ENCODE results near the gene TEKT3. TPM values are rescaled to one million over a fixed set of nuclear protein-coding genes. Genes with fewer than 3 reads are reported as not detected.
A peak's percentile ranks its signal among the peaks of the same experiment; 100 is the strongest.

Gene TEKT3
- 1 to 10 TPM; 1.9 to 2.5 TPM for total RNA-seq
- 1 to 10 TPM in 1 of 2 donors, not detected in 1; 3.0 TPM for polyA plus RNA-seq
- long read RNA-seq, donor 1 = 0 reads
- long read RNA-seq, donor 2 = 0 reads

- Histone ChIP-seq H3K4me1 (ENCODE audit: control insufficient read depth in 1 of 2, insufficient read depth in 2 of 2, low read length in 2 of 2) (peaks cover 0 to 3% of the 10 kb centered on the region in 2 donors), H3K27ac (ENCODE audit: low read depth in 1 of 2, low read length in 2 of 2) (no peak within 1 kb of the TSS), H3K9me3 (ENCODE audit: control insufficient read depth, low read length) (no peaks in the 10 kb centered on the region), H3K36me3 (ENCODE audit: control insufficient read depth in 1 of 2, insufficient read depth in 2 of 2, low read length in 1 of 2) (no peaks in the 10 kb centered on the region), H3K27me3 (ENCODE audit: control insufficient read depth in 1 of 2, insufficient read depth in 2 of 2, low read length in 1 of 2) (no peaks in the 10 kb centered on the region), H3K4me3 (ENCODE audit: low read length in 2 of 2) (peak within 1 kb of the TSS; percentile 16 to 19)
- WGBS, 2 donors = 0 to 2% methylated on average over 34 to 36 of the region's 36 CpGs
- DNase-seq = peak; percentile 93 to 94
- peak; percentile 95 for ATAC-seq (ENCODE audit: low FRiP score)
- intact Hi-C loops (cut with DNase I) = loop anchor here in 1 of 2 donors (5.0 kb wide), 1 partner anchor 79 kb away; no protein-coding TSS in a partner anchor
Measured at GRCh38 chr17:15341385-15341849, at the start of gene TEKT3. TSS of gene TEKT3 (minus strand) at chr17:15341597. CDS start at chr17:15331585, 10,012 bp downstream.

GRCh38 chr17:15388356-15389041, 47.1 kb upstream of the TEKT3 start:
- ATAC-seq (ENCODE audit: low FRiP score) (no peak), DNase-seq (no peak)
- Histone ChIP-seq H3K9me3 (ENCODE audit: control insufficient read depth, low read length) (no peaks in the 10 kb centered on the region), H3K27ac (ENCODE audit: low read depth in 1 of 2, low read length in 2 of 2) (no peak overlapping the region), H3K27me3 (ENCODE audit: control insufficient read depth in 1 of 2, insufficient read depth in 2 of 2, low read length in 1 of 2) (no peaks in the 10 kb centered on the region), H3K36me3 (ENCODE audit: control insufficient read depth in 1 of 2, insufficient read depth in 2 of 2, low read length in 1 of 2) (no peaks in the 10 kb centered on the region), H3K4me1 (ENCODE audit: control insufficient read depth in 1 of 2, insufficient read depth in 2 of 2, low read length in 2 of 2) (peaks cover 0 to 6% of the 10 kb centered on the region in 2 donors), H3K4me3 (ENCODE audit: low read length in 2 of 2) (no peak overlapping the region)
- 87 to 89% methylated on average over 8 of the region's 8 CpGs for WGBS, 2 donors
- intact Hi-C loops (cut with DNase I) = no loop called here

DNA sequence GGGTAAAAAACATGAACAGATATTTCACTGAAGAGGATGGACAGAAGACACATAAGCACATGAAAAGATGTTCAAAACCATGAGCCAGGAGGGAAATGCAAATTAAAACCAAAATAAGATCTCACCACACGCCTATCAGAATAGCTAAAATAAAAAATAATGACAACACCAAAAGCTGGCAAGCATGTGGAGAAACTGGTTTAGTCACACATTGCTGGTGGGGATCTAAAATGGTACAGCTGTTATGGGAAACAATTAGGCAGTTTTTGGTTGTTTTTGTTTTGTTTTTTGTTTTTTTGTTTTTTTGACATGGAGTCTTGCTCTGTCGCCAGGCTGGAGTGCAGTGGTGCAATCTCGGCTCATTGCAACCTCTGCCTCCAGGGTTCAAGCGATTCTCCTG, 44.7 kb upstream of the TEKT3 start:
- Histone ChIP-seq H3K36me3 (ENCODE audit: control insufficient read depth in 1 of 2, insufficient read depth in 2 of 2, low read length in 1 of 2) (no peaks in the 10 kb centered on the region), H3K9me3 (ENCODE audit: control insufficient read depth, low read length) (no peaks in the 10 kb centered on the region), H3K4me3 (ENCODE audit: low read length in 2 of 2) (no peak overlapping the region), H3K27ac (ENCODE audit: low read depth in 1 of 2, low read length in 2 of 2) (no peak overlapping the region), H3K4me1 (ENCODE audit: control insufficient read depth in 1 of 2, insufficient read depth in 2 of 2, low read length in 2 of 2) (peaks cover 0 to 6% of the 10 kb centered on the region in 2 donors), H3K27me3 (ENCODE audit: control insufficient read depth in 1 of 2, insufficient read depth in 2 of 2, low read length in 1 of 2) (no peaks in the 10 kb centered on the region)
- no peak for DNase-seq
- WGBS, 2 donors = 98 to 100% methylated on average over 4 of the region's 4 CpGs
- intact Hi-C loops (cut with DNase I) = no loop called here
- no peak for ATAC-seq (ENCODE audit: low FRiP score)

- intact Hi-C loops (cut with DNase I) = no loop called here
Measured at GRCh38 chr17:15385305-15385704, 43.9 kb upstream of the TEKT3 start.

DNA sequence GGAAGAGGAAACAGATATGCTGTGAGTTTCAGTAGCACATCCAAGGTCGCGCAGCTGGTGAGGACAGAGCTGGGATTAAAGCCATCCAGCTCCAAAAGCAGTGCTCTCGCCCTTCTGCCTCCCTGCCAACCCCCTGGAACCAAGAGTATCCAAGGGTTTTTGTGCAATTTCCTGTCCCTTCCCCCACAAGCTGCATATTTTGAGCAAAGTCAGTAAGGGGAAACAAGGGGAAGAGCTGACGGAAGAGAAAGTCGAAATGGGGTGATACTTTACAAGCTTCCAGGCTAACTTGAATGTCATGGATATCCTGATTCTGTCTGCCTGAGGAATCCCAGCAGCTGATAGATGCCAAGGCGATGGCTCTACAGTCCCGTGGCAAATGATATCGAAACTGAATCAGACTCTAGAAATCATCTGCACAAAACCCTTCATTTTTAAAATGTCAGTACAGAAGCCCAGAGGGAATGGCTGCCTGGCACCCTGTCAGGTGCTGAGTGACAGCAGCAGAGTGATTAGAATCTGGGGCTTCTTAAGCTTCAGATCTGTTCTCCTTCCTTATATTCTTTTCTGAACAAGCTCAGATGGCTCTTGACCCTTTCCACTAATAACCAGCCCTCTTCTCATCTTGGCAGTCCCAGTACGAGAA, 42.9 kb upstream of the TEKT3 start:
- no peaks in the 10 kb centered on the region for H3K36me3 ChIP-seq (ENCODE audit: control insufficient read depth in 1 of 2, insufficient read depth in 2 of 2, low read length in 1 of 2)
- H3K9me3 ChIP-seq (ENCODE audit: control insufficient read depth, low read length) = no peaks in the 10 kb centered on the region
- peak; percentile 64 for ATAC-seq (ENCODE audit: low FRiP score)
- H3K4me1 ChIP-seq (ENCODE audit: control insufficient read depth in 1 of 2, insufficient read depth in 2 of 2, low read length in 2 of 2) = peaks cover 0 to 6% of the 10 kb centered on the region in 2 donors
- intact Hi-C loops (cut with DNase I) = no loop called here
- no peak overlapping the region for H3K27ac ChIP-seq (ENCODE audit: low read depth in 1 of 2, low read length in 2 of 2)
- peak in 1 of 2 donors; percentile 81 for DNase-seq
- H3K27me3 ChIP-seq (ENCODE audit: control insufficient read depth in 1 of 2, insufficient read depth in 2 of 2, low read length in 1 of 2) = no peaks in the 10 kb centered on the region
- peak overlapping the region; percentile 33 to 69 for H3K4me3 ChIP-seq (ENCODE audit: low read length in 2 of 2)
- 12 to 21% methylated on average over 9 of the region's 9 CpGs for WGBS, 2 donors

More at GRCh38 chr17:15385305-15385704, 43.9 kb upstream of the TEKT3 start:
- no peak overlapping the region for H3K27ac ChIP-seq (ENCODE audit: low read depth in 1 of 2, low read length in 2 of 2)
- no peaks in the 10 kb centered on the region for H3K9me3 ChIP-seq (ENCODE audit: control insufficient read depth, low read length)
- peaks cover 0 to 6% of the 10 kb centered on the region in 2 donors for H3K4me1 ChIP-seq (ENCODE audit: control insufficient read depth in 1 of 2, insufficient read depth in 2 of 2, low read length in 2 of 2)
- no peaks in the 10 kb centered on the region for H3K36me3 ChIP-seq (ENCODE audit: control insufficient read depth in 1 of 2, insufficient read depth in 2 of 2, low read length in 1 of 2)
- DNase-seq (no peak), ATAC-seq (ENCODE audit: low FRiP score) (no peak)
- 30 to 46% methylated on average over 2 of the region's 2 CpGs for WGBS, 2 donors
- H3K4me3 ChIP-seq (ENCODE audit: low read length in 2 of 2) = no peak overlapping the region
- H3K27me3 ChIP-seq (ENCODE audit: control insufficient read depth in 1 of 2, insufficient read depth in 2 of 2, low read length in 1 of 2) = no peaks in the 10 kb centered on the region

DNA sequence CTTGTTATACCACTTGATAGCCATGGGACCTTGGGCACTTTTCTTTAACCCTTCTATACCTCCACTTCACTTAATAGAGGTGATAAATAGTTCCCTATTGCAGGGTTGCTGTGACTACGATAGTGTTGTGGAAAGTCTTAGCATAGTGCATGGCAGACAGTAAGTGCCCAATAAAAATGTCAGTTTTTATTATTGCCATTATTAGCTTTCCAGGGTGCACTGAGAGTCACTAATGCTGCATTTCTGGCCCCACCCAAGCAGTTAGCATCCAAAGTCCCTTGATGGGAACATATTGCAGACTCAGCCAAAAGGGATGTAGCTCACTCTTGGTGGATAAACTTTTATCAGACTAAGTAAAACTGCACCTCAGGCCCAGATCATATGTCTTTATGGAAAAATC, 41.5 kb upstream of the TEKT3 start:
- H3K4me3 ChIP-seq (ENCODE audit: low read length in 2 of 2) = no peak overlapping the region
- DNase-seq (no peak), ATAC-seq (ENCODE audit: low FRiP score) (no peak)
- WGBS, 2 donors = 86 to 88% methylated on average over 1 of the region's 1 CpG
- no peaks in the 10 kb centered on the region for H3K27me3 ChIP-seq (ENCODE audit: control insufficient read depth in 1 of 2, insufficient read depth in 2 of 2, low read length in 1 of 2)
- H3K36me3 ChIP-seq (ENCODE audit: control insufficient read depth in 1 of 2, insufficient read depth in 2 of 2, low read length in 1 of 2) = no peaks in the 10 kb centered on the region
- H3K4me1 ChIP-seq (ENCODE audit: control insufficient read depth in 1 of 2, insufficient read depth in 2 of 2, low read length in 2 of 2) = peaks cover 0 to 6% of the 10 kb centered on the region in 2 donors
- intact Hi-C loops (cut with DNase I) = no loop called here
- H3K27ac ChIP-seq (ENCODE audit: low read depth in 1 of 2, low read length in 2 of 2) = no peak overlapping the region
- H3K9me3 ChIP-seq (ENCODE audit: control insufficient read depth, low read length) = no peaks in the 10 kb centered on the region

DNA sequence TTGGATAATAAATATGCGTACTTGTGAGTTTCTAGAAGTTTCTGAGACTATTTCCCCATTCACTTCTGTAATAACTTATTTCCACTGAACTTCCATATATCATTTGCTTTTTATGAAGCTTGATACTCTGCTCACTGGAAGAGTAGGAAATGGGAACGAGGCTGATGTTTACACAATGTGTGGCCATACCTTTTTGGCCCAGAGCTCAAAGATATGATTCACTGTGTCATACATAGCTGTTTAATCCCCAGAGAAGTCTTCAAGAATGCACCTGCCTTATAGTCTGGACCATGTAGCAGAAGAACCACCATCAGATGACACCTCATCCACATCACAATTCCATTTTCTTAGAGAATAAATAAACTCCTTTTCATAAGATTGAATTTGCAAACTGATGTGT, 40.3 kb upstream of the TEKT3 start:
- Histone ChIP-seq H3K9me3 (ENCODE audit: control insufficient read depth, low read length) (no peaks in the 10 kb centered on the region), H3K36me3 (ENCODE audit: control insufficient read depth in 1 of 2, insufficient read depth in 2 of 2, low read length in 1 of 2) (no peaks in the 10 kb centered on the region), H3K4me1 (ENCODE audit: control insufficient read depth in 1 of 2, insufficient read depth in 2 of 2, low read length in 2 of 2) (peaks cover 0 to 6% of the 10 kb centered on the region in 2 donors), H3K27ac (ENCODE audit: low read depth in 1 of 2, low read length in 2 of 2) (no peak overlapping the region), H3K4me3 (ENCODE audit: low read length in 2 of 2) (no peak overlapping the region), H3K27me3 (ENCODE audit: control insufficient read depth in 1 of 2, insufficient read depth in 2 of 2, low read length in 1 of 2) (no peaks in the 10 kb centered on the region)
- no peak for ATAC-seq (ENCODE audit: low FRiP score)
- 58 to 62% methylated on average over 2 of the region's 2 CpGs for WGBS, 2 donors
- no peak for DNase-seq
- intact Hi-C loops (cut with DNase I) = no loop called here

DNA sequence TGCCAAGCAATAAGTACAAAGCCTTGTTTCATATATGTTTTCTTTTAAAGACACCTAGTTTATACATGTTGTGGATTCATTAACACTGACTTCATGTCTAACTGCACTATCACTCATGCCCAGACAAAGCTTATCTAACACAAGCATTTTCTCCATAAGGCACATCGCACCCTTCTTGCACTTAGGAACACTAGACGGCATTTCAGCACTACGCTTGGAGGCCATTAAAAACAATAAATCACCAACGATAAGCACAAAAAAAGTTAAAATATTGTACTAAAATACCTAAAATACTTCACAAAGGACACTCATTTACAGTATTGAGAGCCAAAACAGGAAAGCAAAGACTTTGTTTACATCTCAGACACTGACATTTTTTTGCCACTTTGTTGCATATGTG, 39.0 kb upstream of the TEKT3 start:
- H3K36me3 ChIP-seq (ENCODE audit: control insufficient read depth in 1 of 2, insufficient read depth in 2 of 2, low read length in 1 of 2) = no peaks in the 10 kb centered on the region
- H3K4me3 ChIP-seq (ENCODE audit: low read length in 2 of 2) = no peak overlapping the region
- no peak overlapping the region for H3K27ac ChIP-seq (ENCODE audit: low read depth in 1 of 2, low read length in 2 of 2)
- ATAC-seq (ENCODE audit: low FRiP score) = no peak
- H3K4me1 ChIP-seq (ENCODE audit: control insufficient read depth in 1 of 2, insufficient read depth in 2 of 2, low read length in 2 of 2) = peaks cover 0 to 6% of the 10 kb centered on the region in 2 donors
- no peak for DNase-seq
- H3K9me3 ChIP-seq (ENCODE audit: control insufficient read depth, low read length) = no peaks in the 10 kb centered on the region
- no peaks in the 10 kb centered on the region for H3K27me3 ChIP-seq (ENCODE audit: control insufficient read depth in 1 of 2, insufficient read depth in 2 of 2, low read length in 1 of 2)
- intact Hi-C loops (cut with DNase I) = no loop called here
- 32 to 47% methylated on average over 4 of the region's 4 CpGs for WGBS, 2 donors
